OCI-LY7 (cell line): ENCODE measurements around the gene RNF20.

Experiments
- EZH2phosphoT487 ChIP-seq: fragments of 200-600 bp; sonication (generic); IDR thresholded peaks from 2 replicates; pipeline ENCODE4 v1.6.1; 2018; ENCODE audit warnings: low read depth, borderline replicate concordance, mild to moderate bottlenecking, mixed run types, antibody characterized with exemption, low read length, moderate library complexity, mixed read lengths
- TF ChIP-seq, protein P1 (sequence below): fragments of 200-600 bp; sonication (generic); conservative IDR thresholded peaks from 2 replicates; pipeline ENCODE4 v1.5.1; 2014; ENCODE audit warnings: mild to moderate bottlenecking, antibody characterized with exemption, low read length, moderate library complexity, mixed read lengths

DNA sequence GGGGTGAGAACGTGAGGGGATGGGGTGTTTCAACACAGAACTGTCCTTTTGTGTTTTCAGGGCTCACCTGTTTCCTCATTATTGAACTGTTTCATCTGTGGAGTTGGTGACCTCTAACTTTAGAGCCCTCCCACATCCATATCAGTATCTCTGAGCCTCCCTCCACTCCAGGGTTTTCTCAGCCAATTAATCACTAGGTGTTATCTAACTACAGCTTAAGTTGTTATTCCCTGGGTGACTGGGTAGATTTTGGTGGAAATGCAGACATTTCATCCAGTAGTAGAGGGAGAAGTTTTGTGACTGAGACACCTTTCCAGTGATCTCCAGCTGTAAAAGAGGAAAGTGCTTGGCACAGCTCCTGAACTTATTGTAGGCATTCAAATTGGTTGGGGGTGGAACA is 37.5 kb downstream of the RNF20 start:
- TF ChIP-seq, protein P1, sequence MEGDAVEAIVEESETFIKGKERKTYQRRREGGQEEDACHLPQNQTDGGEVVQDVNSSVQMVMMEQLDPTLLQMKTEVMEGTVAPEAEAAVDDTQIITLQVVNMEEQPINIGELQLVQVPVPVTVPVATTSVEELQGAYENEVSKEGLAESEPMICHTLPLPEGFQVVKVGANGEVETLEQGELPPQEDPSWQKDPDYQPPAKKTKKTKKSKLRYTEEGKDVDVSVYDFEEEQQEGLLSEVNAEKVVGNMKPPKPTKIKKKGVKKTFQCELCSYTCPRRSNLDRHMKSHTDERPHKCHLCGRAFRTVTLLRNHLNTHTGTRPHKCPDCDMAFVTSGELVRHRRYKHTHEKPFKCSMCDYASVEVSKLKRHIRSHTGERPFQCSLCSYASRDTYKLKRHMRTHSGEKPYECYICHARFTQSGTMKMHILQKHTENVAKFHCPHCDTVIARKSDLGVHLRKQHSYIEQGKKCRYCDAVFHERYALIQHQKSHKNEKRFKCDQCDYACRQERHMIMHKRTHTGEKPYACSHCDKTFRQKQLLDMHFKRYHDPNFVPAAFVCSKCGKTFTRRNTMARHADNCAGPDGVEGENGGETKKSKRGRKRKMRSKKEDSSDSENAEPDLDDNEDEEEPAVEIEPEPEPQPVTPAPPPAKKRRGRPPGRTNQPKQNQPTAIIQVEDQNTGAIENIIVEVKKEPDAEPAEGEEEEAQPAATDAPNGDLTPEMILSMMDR = no peak
- no peak for TF ChIP-seq EZH2phosphoT487
